GM12891 (cell line): ENCODE results near the gene MRFAP1.

ENCODE experiments used
- POLR2A ChIP-seq: IDR thresholded peaks from 2 replicates; pipeline ENCODE4 v1.6.1; 2011; ENCODE audit warnings: low read depth, low read length, control low read depth
- POLR2AphosphoS5 ChIP-seq: IDR thresholded peaks from 2 replicates; pipeline ENCODE4 v1.6.1; 2011; ENCODE audit warnings: low read depth, low read length, control low read depth
- TAF1 ChIP-seq: IDR thresholded peaks from 2 replicates; pipeline ENCODE4 v1.6.1; 2011; ENCODE audit warnings: low read depth, low read length, control low read depth

DNA sequence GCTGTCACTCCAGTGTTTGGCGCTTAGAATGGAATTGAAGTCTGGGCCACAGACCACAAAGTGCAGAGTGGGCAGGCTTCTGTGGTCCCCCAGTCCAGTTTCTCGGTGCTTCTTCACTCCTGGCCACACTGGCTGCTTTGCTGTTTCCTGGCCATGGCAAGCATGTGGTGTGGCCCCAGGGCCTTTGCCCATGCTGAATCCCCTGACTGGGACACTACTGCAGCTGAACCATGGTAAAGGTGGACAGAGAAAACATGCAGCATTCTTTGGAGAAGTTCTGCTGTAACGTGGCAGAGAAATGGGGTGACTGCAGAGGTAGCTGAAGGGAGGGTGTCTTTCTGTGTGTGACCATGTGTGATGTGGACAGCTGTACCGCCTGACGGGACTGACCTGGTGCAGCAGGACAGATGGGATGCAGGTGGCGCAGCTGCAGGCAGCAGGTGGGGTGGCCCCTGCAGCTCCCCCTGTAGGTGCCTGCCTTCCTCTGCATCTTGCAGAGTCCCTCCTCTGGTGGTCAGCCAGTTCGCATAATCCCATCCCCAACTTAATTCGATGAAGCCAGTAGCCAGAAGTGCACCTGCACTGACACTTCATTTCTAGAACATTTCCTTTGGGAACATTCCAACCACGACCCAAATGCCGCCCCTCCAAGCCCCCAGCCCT lies 40.0 kb downstream of the MRFAP1 start:
- TF ChIP-seq TAF1 (no peak), POLR2AphosphoS5 (no peak), POLR2A (no peak)
